PC-3 (cell line): ENCODE measurements around the gene FBLN1. TPM values are rescaled to one million over a fixed set of nuclear protein-coding genes. Genes with fewer than 3 reads are reported as not detected.

ENCODE experiments used
- ATAC-seq: fragments of 200-7000 bp; cut with Tn5 transposase; 2 replicates; pipeline ENCODE4 v1.9.1; 2020; ENCODE audit warnings: mild to moderate bottlenecking, moderate library complexity
- BruUV-seq: library from RNA; stranded (reverse); fragments of 400-500 nt; replicated peaks from 2 replicates; lab custom pipeline; 2021; lab: Mats Ljungman, UMichigan
- CTCF ChIA-PET: fragments of 300-600 bp; sonication (Branson Sonifier 250); formaldehyde crosslinking; loops from one replicate; lab custom pipeline; 2022; ENCODE audit warnings: antibody characterized with exemption; lab: Charles Lee
- POLR2A ChIA-PET: fragments of 300-600 bp; sonication (Branson Sonifier 250); formaldehyde crosslinking; loops from one replicate; lab custom pipeline; 2022; ENCODE audit warnings: antibody characterized with exemption; ENCODE audit not compliant: unreplicated experiment; lab: Charles Lee
- DNase-seq: peaks from one replicate; pipeline ENCODE4 v3.0.0-alpha.2; 2015
- H2AFZ ChIP-seq: fragments of 300-600 bp; sonication (generic); 2 replicates; pipeline ENCODE4 v1.6.0; 2016; ENCODE audit warnings: antibody characterized with exemption, low read length
- H3F3A ChIP-seq: fragments of 300-600 bp; sonication (generic); one replicate; pipeline ENCODE4 v1.6.0; 2017; ENCODE audit warnings: antibody characterized with exemption, low read length, control low read depth, mild to moderate bottlenecking; ENCODE audit not compliant: unreplicated experiment
- H3K27ac ChIP-seq: fragments of 300-600 bp; sonication (generic); 2 replicates; pipeline ENCODE4 v1.5.1; 2016; ENCODE audit warnings: mild to moderate bottlenecking, low read length
- H3K27me3 ChIP-seq: fragments of 300-600 bp; sonication (generic); 2 replicates; pipeline ENCODE4 v1.6.1; 2016; ENCODE audit warnings: low read length, mixed read lengths
- H3K36me3 ChIP-seq: fragments of 300-600 bp; sonication (generic); 2 replicates; pipeline ENCODE4 v1.6.1; 2016; ENCODE audit warnings: low read depth, mixed run types, low read length, mixed read lengths
- H3K4me1 ChIP-seq: fragments of 300-600 bp; sonication (generic); 2 replicates; pipeline ENCODE4 v1.5.1; 2016; ENCODE audit warnings: low read length; ENCODE audit not compliant: insufficient read depth
- H3K4me2 ChIP-seq: fragments of 300-600 bp; sonication (generic); 2 replicates; pipeline ENCODE4 v1.6.0; 2016; ENCODE audit warnings: low read length
- H3K4me3 ChIP-seq: fragments of 300-600 bp; sonication (generic); 2 replicates; pipeline ENCODE4 v1.5.1; 2016; ENCODE audit warnings: mild to moderate bottlenecking, low read length, mixed read lengths
- H3K79me2 ChIP-seq: fragments of 300-600 bp; sonication (generic); 2 replicates; pipeline ENCODE4 v1.6.1; 2017; ENCODE audit warnings: low read length, mixed read lengths
- H3K9ac ChIP-seq: fragments of 300-600 bp; sonication (generic); 2 replicates; pipeline ENCODE4 v1.6.0; 2016; ENCODE audit warnings: mild to moderate bottlenecking, low read length
- H3K9me2 ChIP-seq: fragments of 300-600 bp; sonication (generic); replicated peaks from 2 replicates; pipeline ENCODE4 v1.6.1; 2016; ENCODE audit warnings: mixed run types, low read length, mixed read lengths
- H3K9me3 ChIP-seq: fragments of 300-600 bp; sonication (generic); 2 replicates; pipeline ENCODE4 v1.6.1; 2016; ENCODE audit warnings: low read length, mixed read lengths
- H4K20me1 ChIP-seq: fragments of 300-600 bp; sonication (generic); 2 replicates; pipeline ENCODE4 v1.6.1; 2016; ENCODE audit warnings: low read length, mixed read lengths
- EZH2 ChIP-seq: fragments of 300-600 bp; sonication (generic); IDR thresholded peaks from one replicate; pipeline ENCODE4 v1.6.1; 2017; ENCODE audit warnings: antibody characterized with exemption, mild to moderate bottlenecking, low read length; ENCODE audit not compliant: unreplicated experiment
- EZH2phosphoT487 ChIP-seq: fragments of 300-600 bp; sonication (generic); IDR thresholded peaks from 2 replicates; pipeline ENCODE4 v1.6.1; 2018; ENCODE audit warnings: mild to moderate bottlenecking, antibody characterized with exemption, low read length, borderline replicate concordance
- intact Hi-C: fragments of 100-400 bp; cut with micrococcal nuclease; formaldehyde crosslinking; loops from 2 replicates; pipeline ENCODE4 v1.9.0; 2023
- total RNA-seq: library from RNA; depleted of rRNA; stranded (reverse); fragments of >200 nt; gene quantifications from 2 replicates; pipeline ENCODE4 v1.2.3, GENCODE V29; 2014
- TF ChIP-seq, protein P1 (sequence below): fragments of 300-600 bp; sonication (generic); conservative IDR thresholded peaks from 2 replicates; pipeline ENCODE4 v1.5.1; 2017; ENCODE audit warnings: antibody characterized with exemption, low read depth, mild to moderate bottlenecking, low read length

The FBLN1 gene
- total RNA-seq, 1 experiment from 2014 or later, result 13.4 TPM

DNA sequence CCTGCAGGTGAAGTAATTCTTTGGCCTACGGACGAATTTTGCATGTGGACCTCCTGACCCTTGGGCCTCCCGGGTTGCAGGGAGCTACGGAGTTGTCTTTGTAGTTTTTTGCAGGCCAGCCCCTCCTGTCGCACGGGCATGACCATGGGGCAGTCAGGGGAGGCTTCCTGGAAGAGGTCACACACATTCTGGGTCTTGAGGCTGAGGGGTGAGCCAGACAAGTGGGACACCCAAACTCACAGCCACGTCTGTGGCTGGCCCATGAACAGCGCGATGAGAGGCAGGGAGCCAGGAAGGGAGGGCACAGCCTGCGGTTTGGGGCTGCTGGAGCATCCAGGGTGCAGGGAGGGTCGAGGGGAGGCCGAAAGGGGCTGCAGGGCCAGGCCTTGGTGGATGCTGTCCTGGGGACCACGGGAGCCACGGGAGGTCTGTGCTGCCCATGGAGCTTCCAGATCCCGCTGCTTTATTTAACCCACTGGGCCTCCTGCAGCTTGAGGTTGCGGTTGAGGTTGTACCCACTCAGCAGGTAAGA is 78.9 kb downstream of the FBLN1 start:
- no peak for TF ChIP-seq EZH2phosphoT487
- TF ChIP-seq, protein P1, sequence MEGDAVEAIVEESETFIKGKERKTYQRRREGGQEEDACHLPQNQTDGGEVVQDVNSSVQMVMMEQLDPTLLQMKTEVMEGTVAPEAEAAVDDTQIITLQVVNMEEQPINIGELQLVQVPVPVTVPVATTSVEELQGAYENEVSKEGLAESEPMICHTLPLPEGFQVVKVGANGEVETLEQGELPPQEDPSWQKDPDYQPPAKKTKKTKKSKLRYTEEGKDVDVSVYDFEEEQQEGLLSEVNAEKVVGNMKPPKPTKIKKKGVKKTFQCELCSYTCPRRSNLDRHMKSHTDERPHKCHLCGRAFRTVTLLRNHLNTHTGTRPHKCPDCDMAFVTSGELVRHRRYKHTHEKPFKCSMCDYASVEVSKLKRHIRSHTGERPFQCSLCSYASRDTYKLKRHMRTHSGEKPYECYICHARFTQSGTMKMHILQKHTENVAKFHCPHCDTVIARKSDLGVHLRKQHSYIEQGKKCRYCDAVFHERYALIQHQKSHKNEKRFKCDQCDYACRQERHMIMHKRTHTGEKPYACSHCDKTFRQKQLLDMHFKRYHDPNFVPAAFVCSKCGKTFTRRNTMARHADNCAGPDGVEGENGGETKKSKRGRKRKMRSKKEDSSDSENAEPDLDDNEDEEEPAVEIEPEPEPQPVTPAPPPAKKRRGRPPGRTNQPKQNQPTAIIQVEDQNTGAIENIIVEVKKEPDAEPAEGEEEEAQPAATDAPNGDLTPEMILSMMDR, result no peak
- TF ChIP-seq EZH2, result no peak
- ChIA-PET POLR2A (no interaction called here), CTCF (no interaction called here)
- ATAC-seq (no peak), DNase-seq (no peak)
- intact Hi-C loops, result no loop called here
- Histone ChIP-seq H3K79me2 (no peaks in the 10 kb centered on the region), H3K4me1 (no peaks in the 10 kb centered on the region), H3K27me3 (no peaks in the 10 kb centered on the region), H3K36me3 (no peaks in the 10 kb centered on the region), H3K27ac (no peak overlapping the region), H4K20me1 (no peaks in the 10 kb centered on the region), H3F3A (no peaks in the 10 kb centered on the region), H3K9me3 (no peaks in the 10 kb centered on the region), H3K4me2 (no peak overlapping the region), H3K9ac (no peak overlapping the region), H2AFZ (no peak overlapping the region), H3K9me2 (no peaks in the 10 kb centered on the region), H3K4me3 (no peak overlapping the region)
- no TSS peak for BruUV-seq

DNA sequence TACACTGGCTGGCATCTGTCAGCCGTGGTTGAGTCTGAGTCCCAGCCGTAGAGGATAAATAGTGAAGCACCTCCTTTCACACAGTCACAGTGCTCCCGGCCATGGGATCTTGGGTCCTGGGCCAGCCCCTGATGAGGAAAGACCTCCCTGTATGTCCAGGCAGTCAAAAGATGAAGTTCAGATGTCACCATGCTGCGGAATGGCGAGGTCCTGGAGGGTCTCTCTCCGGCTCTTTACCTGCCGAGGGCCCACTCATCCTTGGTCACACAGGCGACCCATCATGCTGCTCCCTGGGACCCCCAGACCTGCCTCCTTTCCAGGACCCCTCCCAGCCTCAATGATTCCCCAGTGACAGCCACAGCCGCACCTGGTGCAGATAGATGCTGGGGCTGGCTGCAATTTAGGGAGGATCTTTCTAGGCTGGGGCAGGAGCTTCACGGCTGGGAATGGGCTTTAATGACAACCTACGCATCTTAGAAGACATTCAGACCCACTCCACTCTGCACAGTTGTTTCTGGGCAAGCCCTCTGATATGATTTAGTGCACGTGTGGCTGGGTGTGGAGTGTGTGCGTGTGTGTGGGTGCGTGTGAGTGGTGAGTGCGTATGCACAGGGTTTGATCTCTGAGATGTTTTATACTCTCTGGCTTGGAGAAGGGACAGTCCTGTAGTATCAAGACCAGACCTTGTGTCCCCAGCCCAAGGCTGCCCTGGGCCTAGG is 79.7 kb downstream of the FBLN1 start:
- no peaks in the 10 kb centered on the region for H3K36me3 ChIP-seq
- TF ChIP-seq EZH2 (no peak), EZH2phosphoT487 (no peak)
- TF ChIP-seq, protein P1, result no peak

GRCh38 chr22:45582955-45583320 is 80.3 kb downstream of the FBLN1 start:
- no peaks in the 10 kb centered on the region for H3K36me3 ChIP-seq
- ChIA-PET POLR2A (no interaction called here), CTCF (no interaction called here)
- no peak overlapping the region for H3K27ac ChIP-seq
- no peak overlapping the region for H3K4me3 ChIP-seq
- H3F3A ChIP-seq, result no peaks in the 10 kb centered on the region
- H4K20me1 ChIP-seq, result no peaks in the 10 kb centered on the region
- H3K9ac ChIP-seq, result no peak overlapping the region
- no peaks in the 10 kb centered on the region for H3K79me2 ChIP-seq
- TF ChIP-seq, protein P1, result no peak
- no peak for TF ChIP-seq EZH2
- no peak for TF ChIP-seq EZH2phosphoT487
- no peaks in the 10 kb centered on the region for H3K27me3 ChIP-seq
- no peak for ATAC-seq
- H3K9me3 ChIP-seq, result no peaks in the 10 kb centered on the region
- no peaks in the 10 kb centered on the region; the same call in 1 of the 2 replicates for H3K4me1 ChIP-seq
- H2AFZ ChIP-seq, result no peak overlapping the region
- H3K9me2 ChIP-seq, result no peaks in the 10 kb centered on the region
- BruUV-seq, result no TSS peak
- no peak overlapping the region for H3K4me2 ChIP-seq
- intact Hi-C loops, result no loop called here
- DNase-seq, result no peak

More for the DNA sequence above, 79.7 kb downstream of the FBLN1 start:
- Histone ChIP-seq H3F3A (no peaks in the 10 kb centered on the region), H4K20me1 (no peaks in the 10 kb centered on the region), H3K79me2 (no peaks in the 10 kb centered on the region), H3K4me1 (no peaks in the 10 kb centered on the region), H3K9ac (no peak overlapping the region), H3K9me3 (no peaks in the 10 kb centered on the region), H2AFZ (no peak overlapping the region), H3K27ac (no peak overlapping the region), H3K27me3 (no peaks in the 10 kb centered on the region), H3K4me3 (no peak overlapping the region), H3K9me2 (no peaks in the 10 kb centered on the region), H3K4me2 (no peak overlapping the region)
- CTCF ChIA-PET, result no interaction called here
- no peak for DNase-seq
- POLR2A ChIA-PET, result no interaction called here
- ATAC-seq, result no peak
- BruUV-seq, result no TSS peak
- intact Hi-C loops, result no loop called here
